GM18867 (cell line): ENCODE measurements around the gene RBL1.
"Not testable (repeated sequence)": the region's sequence is repeated elsewhere in the genome, so short reads cannot be mapped to it uniquely, and the experiment has no call there.

Source experiments
- ATAC-seq: cut with Tn5 transposase; IDR thresholded peaks from one replicate; pipeline ENCODE4 v1.9.1; 2021; ENCODE audit warnings: mild to moderate bottlenecking, moderate library complexity; ENCODE audit not compliant: unreplicated experiment

RBL1 gene

DNA sequence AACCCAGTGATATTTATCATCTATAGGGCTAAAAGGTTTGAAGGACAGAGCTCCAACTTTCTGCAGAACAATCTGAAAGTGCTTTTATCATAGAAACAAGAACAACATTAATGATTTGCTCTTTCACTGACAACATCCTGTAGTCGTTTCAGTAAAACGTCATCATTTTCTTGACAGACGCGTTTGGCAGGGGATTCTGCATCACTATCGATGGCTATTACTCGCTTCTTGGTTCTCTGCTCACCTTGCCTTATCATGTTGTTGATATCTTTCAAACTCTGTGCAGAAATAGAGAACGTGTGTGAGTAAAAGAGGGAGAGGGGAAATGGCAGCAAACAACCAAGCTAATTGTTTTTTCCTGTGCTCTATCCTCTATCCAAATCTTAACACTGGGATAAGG lies 97.1 kb downstream of the RBL1 start:
- ATAC-seq = no peak

DNA sequence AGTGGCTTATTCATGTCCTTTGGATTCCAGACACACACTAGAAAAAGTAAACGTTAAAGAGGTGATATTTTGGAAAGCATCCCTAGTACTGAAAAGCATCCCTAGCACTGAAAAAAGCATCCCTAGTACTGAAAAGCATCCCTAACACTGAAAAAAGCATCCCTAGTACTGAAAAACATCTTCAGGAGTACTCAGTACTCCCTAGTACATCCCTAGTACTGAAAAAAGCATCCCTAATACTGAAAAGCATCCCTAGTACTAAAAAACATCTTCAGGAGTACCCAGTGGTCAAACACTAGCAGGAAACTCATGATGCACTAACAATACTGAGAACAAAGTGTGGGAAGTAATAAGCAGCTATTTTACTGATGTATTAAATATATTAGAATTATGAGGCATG lies 98.7 kb downstream of the RBL1 start:
- no peak for ATAC-seq

DNA sequence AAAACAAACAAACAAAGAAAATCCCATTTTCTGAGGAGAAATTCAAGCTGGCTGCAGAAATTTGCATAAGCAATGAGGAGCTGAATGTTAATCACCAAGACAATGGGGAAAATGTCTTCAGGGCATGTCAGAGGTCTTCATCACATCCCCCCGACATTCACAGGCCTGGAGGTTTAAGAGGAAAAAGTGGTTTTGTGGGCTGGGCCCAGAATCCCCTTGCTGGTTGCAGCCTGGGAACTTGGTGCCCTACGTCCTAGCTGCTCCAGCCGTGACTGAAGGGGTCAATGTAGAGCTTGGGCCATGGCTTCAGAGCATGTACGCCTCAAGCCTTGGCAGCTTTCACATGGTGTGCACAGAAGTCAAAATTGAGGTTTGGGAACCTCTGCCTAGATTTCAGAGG lies 101.6 kb downstream of the RBL1 start:
- not testable (repeated sequence) for ATAC-seq

- ATAC-seq = no peak
These were observed 102.9 kb downstream of the RBL1 start for GRCh38 chr20:36992802-36993334.

- no peak for ATAC-seq
These were observed 104.1 kb downstream of the RBL1 start for GRCh38 chr20:36991703-36992102.

DNA sequence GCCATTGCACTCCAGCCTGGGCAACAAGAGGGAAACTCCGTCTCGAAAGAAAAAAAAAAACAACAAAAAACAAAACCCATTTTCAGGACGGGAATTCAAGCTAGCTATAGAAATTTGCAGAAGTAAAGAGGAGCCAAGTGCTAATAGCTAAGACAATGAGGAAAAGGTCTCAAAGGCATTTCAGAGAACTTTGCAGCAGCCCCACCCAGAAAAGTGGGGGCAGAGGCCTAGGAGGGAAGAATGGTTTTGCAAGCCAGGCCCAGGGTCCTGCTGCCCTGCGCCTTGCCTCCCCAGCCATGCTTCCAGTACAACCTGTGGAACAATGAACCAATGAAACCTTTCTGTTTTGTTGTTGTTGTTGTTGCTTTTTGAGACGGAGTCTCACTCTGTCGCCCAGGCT lies 106.0 kb downstream of the RBL1 start:
- ATAC-seq = no peak

- no peak for ATAC-seq
These were observed 107.3 kb downstream of the RBL1 start for GRCh38 chr20:36988494-36988966.

DNA sequence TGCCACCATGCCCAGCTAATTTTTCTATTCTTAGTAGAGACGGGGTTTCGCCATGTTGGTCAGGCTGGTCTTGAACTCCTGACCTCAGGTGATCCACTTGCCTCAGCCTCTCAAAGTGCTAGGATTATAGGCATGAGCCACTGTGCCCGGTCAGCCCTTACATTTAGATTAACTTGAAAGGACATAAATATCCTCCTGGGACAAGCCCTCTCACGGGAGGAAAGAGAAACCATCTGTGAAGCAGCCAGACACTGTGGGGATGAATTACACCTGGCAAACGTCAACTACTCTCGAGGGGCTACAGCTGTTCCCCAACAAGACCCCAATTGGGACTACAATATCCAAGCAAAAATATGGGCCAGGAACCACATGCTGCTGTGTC lies 111.5 kb downstream of the RBL1 start:
- ATAC-seq = no peak

- no peak for ATAC-seq
These were observed 120.5 kb downstream of the RBL1 start for GRCh38 chr20:36975099-36975818.

- ATAC-seq = no peak
These were observed 121.1 kb downstream of the RBL1 start for GRCh38 chr20:36974660-36975059.

DNA sequence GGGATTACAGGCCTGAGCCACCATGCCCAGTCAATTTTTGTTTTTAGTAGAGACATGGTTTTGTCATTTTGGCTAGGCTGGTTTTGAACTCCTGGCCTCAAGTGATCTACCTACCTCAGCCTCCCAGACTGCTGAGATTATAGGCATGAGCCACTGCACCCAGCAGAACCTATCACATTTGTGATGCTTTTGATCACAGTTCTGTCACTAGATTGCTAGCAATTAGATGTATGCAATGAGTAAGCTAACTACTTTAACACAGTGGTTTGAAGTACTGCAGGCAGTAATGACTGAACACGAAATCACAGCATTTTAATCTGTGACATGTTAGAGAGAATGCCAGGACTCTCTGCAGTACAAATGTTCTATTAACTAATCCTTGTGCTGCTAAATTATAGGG lies 124.7 kb downstream of the RBL1 start:
- ATAC-seq = no peak

DNA sequence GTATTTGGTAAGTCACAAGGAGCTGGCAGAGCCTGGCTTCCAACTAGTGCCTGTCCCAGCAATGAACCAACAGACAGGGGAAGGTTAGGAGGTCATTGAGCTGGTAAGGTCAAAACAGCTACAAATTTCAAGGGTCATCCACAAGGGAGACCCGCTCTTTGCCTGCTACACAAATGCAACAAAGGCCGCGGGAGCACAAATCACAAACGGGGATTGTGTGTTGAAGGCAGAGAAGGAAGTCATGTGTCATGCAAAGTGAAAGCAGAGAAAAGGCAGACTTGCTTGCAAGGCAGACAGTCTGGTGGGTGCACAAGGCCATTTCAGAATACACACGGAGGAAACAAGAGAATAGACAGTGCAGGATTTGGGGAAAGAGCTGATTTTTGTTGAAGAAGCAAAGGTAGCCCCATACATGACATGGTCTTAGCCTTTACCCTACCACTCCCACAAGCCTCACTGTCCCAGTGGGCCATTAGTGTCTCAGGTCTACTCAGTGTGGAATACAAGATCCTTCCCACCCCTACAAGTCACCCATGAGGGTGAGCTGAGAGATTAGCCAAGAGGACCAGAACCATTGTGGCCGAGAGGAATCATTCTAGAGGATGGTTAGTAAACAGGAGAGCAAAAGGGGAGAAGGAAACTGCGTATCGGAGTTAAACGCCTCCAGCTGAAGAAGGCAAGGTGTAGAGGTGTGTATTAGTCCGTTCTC lies 126.2 kb downstream of the RBL1 start:
- ATAC-seq = no peak

DNA sequence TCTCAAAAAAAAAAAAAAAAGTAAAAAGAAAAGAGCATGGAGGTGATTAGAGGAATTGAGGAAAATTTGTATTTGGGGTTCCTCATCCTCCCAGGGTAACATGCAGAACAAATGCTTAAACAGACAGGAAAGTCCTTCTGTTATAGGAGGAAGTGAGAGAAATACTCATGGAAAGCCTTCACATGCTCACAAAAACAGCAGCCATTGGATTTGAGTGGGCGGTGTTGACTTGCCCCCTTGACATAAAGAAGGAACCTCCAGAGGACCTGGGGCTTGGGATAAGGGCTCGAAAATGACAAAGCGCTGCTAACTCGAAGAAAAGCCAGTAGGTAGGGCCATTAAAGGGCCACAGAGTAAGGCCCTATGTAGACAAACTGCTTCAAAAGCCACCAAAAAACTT lies 126.7 kb downstream of the RBL1 start:
- ATAC-seq = no peak

- ATAC-seq = no peak
These were observed 128.2 kb downstream of the RBL1 start for GRCh38 chr20:36967636-36968035.

GRCh38 chr20:36966965-36967364 lies 128.8 kb downstream of the RBL1 start:
- not testable (repeated sequence) for ATAC-seq

DNA sequence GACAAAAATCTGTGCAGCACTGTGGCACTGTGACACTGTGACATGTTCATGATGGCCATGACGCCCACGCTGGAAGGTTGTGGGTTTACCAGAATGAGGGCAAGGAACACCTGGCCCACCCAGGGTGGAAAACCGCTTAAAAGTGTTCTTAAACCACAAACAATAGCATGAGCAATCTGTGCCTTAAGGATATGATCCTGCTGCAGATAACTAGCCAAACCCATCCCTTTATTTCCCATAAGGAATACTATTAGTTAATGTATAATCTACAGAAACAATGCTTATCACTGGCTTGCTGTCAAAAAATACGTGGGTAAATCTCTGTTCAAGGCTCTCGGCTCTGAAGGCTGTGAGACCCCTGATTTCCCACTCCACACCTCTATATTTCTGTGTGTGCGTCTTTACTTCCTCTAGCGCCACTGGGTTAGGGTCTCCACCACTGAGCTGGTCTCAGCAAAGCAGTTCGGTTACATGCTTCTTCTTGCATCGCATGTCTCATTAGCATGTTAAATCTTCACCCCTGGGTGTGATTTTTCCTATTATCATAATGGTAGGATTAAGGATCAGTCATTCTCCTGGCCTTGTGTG lies 133.3 kb downstream of the RBL1 start:
- not testable (repeated sequence) for ATAC-seq

DNA sequence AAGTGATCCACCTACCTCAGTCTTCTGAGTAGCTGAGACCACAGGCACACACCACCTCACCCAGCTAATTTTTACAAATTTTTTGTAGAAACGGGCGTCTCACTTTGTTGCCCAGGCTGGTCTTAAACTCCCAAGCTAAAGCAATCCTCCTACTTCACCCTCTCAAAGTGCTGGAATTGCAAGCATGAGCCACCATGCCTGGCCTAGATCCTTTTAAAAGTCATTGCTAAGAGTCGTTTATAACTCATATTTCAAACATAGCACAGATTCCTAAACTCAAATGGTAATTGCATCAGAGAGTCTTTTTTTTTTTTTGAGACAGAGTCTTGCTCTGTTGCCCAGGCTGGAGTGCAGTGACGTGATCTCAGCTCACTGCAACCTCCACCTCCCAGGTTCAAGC lies 136.6 kb downstream of the RBL1 start:
- ATAC-seq = no peak

GRCh38 chr20:36957875-36958667 lies 137.7 kb downstream of the RBL1 start:
- no peak for ATAC-seq

GRCh38 chr20:36956674-36957073 lies 139.1 kb downstream of the RBL1 start:
- no peak for ATAC-seq

DNA sequence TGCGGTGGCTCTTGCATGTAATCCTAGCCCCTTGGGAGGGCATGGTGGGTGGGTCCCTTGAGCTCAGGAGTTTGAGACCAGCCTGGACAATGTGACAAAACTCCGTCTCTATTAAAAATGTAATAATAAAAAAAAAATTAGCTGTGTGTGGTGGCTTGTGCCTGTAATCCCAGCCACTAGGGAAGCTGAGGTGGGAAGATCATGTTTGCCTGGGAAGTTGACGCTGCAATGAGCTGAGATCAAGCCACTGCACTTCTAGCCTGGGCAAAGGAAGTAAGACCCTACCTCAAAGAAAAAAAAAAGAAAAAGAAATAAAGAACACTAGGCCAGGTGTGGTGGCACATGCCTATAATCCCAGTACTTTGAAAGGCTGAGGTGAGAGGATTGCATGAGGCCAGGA lies 139.8 kb downstream of the RBL1 start:
- ATAC-seq = no peak
